A673 (cell line): ENCODE results near the gene PNPLA1.

Experiments used
- CTCF ChIP-seq: fragments of 300-800, 200-600 bp; sonication (generic); conservative IDR thresholded peaks from 2 replicates; pipeline ENCODE4 v1.5.1; 2017; ENCODE audit warnings: low read depth, mild to moderate bottlenecking, antibody characterized with exemption, low read length, moderate library complexity, mixed read lengths
- EZH2 ChIP-seq: fragments of 200-600 bp; sonication (generic); IDR thresholded peaks from 2 replicates; pipeline ENCODE4 v1.6.1; 2017; ENCODE audit warnings: borderline replicate concordance, low read depth, mild to moderate bottlenecking, mixed read lengths, antibody characterized with exemption, low read length; ENCODE audit not compliant: poor library complexity, severe bottlenecking

- TF ChIP-seq CTCF (no peak), EZH2 (no peak)
Measured at GRCh38 chr6:36266913-36267644, 2.8 kb upstream of the PNPLA1 start.
